Stimulated activated CD4-positive, alpha-beta T cell treated with anti-CD3 and anti-CD28 coated beads, Interleukin-12 subunit alpha, Interleukin-12 subunit beta, amount 100 ng/mL, for 48 hours (primary cell): ENCODE measurements around the gene OGFOD2.

ENCODE experiments used
- DNase-seq, 3 donors: peaks; one replicate each; pipeline ENCODE4 v3.0.0-alpha.2; 2020; ENCODE audit warnings: low read depth in 2 of 3, low spot score in 1 of 3

The OGFOD2 gene

DNA sequence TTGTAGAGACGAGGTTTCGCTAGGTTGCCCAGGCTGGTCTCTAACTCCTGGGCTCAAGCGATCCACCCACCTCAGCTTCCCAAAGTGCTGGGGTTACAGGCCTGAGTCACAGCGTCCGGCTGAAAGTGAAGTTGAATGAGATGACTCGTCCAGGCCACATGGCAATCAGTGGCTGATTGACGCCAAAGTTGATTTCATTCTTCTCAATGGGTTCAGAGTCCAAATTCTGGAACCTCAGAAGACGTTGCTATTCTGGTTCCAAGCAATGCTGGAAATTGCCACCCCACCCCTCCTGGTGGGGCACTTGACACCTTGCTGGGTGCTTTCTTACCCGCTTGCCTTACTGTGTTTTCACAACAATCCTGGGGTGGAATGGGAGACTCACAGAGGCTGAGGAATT is 23.6 kb upstream of the OGFOD2 start:
- no peak for DNase-seq

DNA sequence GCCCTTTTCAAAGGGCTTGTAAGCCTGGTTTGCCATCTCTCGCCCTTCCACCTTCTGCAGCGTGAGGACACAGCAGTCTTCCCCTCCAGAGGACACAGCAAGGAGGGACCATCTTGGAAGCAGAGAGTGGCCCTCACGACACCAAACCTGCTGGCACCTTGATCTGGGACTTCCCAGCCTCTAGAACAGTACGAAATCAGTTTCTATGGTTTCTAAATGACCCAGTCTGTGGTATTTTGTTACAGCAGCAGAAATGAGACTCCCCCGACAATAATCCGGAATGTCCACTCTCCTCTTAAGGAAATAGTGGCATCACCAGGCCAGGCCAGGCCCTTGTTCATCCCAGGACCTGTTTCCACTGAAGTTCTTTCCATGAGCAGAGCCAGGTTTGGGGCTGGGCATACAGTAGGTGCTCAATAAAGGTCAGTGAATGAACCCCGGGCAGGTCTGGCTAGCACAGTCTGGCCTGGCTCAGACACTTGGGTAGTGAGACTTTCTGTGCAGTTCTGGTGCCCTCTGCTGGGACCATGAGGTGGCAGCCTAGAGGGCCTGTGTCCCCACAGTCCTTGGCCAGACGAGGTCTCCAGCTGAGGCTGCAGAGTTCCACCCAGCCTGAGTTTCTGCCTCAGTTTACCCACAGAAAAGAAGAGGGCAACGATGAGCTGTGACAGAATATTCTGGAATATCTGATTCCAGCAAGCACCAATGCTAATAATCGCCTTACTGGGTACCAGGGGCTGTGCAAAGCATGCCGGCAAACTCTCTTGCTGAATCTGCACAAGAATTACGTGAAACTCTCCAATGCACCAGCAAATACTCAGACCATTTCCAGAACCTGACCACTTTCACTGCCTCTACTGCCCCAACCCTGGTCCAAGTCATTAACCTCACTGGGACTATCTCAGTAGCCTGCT is 22.8 kb upstream of the OGFOD2 start:
- DNase-seq, result peak; percentile 51 to 75 (median 64)

DNA sequence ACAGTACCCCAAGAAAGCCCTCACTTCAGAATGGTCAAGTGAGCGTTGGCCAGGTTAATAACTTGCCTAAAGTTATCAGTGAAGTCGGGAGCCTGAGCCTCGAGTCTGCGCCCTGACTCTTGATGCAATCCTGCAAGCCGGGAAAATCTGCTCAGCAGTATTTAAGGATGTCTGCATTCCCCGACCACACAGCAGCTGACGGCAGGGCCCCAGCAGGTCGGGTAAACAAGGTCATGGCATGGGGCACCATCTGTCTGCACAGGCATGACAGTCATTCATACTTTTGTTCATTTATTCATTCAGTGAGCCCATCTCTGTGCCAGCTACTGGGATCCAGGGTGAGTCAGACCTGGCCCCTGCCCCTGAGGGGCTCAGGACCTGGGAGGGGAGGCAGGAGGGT is 19.9 kb upstream of the OGFOD2 start:
- no peak for DNase-seq

DNA sequence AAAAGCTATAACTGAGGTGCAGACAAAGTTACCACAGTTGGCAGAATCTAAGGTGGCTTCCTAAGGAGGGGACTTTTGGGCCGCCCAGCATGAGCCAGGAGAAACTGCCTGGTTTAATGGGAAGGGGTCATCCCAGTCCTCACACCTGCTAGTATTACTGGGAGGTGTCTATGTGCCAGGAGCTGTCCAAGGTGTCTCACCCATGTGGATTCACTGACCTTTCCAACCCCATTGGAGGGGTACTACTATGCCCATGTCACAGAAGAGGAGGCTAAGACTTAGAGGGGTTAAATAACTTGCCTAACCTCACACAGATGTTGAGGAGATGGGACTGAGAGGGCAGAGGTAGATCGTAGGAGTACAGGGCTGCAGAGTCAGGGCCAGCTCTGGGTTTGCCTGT is 19.0 kb upstream of the OGFOD2 start:
- no peak for DNase-seq

DNA sequence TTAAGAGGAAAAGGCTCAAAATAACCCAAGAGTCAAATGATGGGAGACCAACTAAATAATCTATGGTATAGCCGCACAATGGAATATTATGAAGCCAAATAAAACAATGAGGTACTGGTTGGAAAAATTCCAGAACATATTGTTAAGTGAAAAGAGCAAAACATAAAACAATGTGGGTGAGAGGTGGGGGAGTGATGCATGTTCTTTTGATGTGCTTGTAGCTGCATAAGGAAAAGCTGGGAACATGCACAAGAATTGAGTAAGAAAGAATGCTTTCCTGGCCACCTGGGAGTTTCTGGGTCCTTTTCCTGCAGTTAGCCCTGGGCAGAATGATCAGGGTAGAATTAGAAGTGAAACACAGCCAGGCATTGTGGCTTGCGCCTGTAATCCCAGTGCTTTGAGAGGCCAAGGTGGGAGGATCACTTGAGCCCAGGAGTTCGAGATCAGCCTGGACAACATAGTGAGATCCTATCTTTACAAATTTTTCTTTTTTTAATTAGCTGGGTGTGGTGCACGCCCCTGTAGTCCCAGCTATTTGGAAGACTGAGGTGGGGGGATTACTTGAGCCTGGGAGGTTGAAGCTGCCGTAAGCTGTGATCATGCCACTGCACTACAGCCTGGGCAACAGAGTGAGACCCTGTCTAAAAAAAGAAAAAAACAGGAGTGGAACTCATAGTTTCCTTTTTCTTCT is 16.7 kb upstream of the OGFOD2 start:
- DNase-seq, result no peak

DNA sequence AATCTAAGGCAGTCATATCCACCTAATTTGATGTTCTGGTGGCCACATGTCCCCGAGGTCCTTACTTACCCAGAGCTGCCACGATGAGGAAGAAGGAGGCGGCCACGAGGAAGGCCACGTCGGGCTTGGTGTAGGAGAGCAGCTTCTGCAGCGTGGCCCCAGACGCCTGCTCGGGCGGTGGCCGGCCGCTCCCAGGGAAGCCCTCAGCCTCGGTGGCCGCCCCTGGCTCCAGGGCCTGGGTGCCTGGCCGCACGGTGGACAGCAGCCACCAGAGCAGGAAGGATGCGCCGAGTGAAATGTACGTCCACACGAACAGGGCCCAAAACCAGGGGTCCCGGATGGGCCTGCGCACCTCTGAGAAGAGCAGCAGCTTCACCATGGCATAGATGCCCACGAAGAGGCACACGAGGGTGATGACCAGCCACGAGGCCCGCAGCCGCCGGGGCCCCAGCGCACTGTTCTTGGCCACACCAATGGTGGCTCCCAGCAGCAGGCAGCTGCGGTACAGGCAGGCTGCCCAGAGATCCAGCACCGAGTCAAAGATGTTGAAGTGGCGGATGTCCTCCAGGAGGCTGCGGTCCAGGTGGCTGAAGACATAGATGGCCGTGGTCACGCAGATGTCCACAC is 15.4 kb upstream of the OGFOD2 start:
- DNase-seq, result no peak

DNA sequence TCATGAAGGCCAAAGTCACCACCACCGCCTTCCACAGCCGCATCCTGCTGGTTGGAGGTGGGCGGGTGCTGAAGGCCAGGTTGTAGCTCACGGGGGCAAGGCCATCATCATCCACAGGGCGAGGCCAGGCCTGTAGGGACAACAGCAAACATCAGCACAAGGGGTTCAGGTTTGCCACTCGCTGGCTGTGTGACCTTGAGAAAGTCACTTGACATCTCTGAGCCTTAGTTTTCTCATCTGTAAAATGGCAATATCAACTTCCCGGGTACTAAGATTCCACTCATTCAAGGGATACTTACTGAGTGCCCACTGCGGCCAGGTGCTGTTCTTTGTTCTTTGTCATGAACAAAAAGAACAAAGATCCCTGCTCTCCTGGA is 14.9 kb upstream of the OGFOD2 start:
- no peak for DNase-seq

DNA sequence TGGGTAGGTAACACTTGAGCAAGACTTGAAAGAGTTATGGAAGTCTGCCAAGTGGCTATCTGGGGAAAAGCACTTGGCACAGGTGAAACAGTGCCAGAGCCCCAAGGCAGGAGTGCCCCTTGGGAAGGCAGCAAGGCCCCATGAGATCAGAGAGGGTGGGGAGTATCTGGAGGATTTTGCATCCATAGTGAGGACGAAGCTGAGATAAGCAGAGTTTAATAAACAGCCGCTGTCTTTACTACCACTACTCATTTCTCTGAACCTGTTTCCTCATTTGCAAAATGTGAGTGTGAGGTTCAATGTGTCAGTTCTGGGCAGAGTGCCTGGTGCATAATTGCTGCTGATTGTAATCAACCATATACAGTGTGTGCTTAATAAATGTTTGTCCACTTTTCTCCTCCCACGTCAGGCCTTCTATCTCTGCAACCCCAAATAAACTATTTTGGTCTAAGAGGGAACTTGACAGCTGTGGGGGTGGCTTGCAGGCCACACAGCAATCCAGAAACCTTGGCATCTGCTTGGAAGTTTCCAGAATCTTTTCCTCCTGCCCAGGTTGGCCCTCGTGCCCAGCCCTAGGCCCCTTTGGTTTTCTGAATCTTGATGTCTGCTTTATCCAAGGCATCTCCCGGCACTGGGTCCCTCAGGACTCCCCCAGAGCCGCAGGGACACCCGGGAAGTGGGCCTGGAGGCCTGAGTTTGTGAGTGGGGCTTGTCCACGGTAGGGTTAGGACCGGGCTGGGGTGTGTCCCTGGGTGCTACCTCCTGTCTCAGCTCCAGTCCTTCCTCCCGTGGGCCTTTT is 13.3 kb upstream of the OGFOD2 start:
- no peak for DNase-seq

DNA sequence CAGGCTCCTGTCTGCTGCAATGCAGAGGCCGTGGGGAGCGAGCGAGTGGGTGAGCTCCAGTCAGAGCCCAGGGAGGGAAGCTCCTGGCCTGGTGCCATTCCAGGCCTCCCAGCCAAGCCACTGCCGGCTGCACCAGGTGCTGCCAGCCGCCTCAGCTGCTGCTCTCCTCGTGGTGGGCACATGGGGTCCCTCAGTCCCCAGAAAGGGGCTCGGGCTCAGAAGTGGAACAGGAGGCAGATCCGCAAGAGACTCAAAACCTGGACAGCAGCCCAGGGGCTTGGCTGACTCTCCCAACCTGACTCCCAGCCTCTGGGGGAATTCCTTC is 11.1 kb upstream of the OGFOD2 start:
- no peak for DNase-seq

DNA sequence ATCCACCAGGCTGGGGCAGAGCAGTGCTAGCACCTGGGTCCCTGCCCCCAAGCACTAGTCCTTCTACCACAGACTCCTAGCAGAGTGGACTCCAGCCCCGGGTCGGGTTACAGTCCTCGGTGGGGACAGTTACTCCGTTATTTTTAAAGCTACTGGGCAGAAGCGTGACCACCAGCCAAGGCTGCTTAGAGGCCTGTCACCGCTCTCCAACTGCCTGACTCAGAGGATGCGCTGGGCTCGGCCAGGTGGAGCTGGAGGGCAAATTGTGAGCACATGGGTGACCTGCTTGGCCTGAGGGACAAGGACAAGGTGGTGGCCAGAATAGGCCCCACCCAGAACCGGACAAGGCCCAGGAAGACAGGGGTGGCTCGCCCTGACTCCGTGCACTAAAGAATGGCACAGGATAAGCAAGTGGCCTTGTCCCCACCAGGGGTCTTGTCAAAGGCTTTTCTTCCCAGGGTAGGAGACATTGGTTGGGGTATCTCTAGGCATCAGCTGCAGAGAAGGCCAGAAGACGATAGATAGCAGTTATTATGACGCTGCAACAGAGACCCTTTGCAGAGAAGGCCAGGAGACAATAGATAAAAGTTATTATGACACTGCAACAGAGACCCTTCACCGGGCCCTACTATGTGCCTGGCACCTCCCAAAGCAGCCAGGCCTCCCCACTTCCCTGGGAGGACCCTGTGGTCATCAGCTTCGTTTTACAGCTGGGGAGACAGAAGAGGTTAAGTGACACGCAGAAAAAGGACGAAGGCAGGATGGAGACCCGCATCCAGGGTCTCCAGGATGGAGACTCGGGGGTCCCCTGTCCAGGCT is 10.4 kb upstream of the OGFOD2 start:
- DNase-seq, result no peak

DNA sequence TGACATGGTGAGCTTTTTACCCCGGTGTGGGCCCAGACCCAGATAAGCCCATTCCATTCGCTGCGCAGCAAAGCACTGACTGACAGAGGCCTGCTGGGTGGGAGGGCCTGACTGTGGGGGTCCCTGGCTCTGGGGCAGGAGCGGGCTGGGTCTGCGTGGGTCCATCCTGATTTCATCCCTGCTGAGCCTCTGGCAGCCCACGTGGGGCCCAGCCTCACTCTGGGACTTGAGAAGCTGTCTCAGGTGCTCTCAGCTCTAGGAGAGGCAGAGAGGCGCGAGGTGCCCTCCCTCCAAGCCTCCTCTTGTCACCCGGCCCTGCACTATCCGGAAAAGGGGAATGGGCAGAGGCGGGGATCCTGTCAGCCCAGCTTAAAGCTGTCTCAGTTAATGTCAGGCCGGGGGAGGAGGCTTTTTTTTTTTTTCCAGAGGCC is 9.7 kb upstream of the OGFOD2 start:
- no peak for DNase-seq

DNA sequence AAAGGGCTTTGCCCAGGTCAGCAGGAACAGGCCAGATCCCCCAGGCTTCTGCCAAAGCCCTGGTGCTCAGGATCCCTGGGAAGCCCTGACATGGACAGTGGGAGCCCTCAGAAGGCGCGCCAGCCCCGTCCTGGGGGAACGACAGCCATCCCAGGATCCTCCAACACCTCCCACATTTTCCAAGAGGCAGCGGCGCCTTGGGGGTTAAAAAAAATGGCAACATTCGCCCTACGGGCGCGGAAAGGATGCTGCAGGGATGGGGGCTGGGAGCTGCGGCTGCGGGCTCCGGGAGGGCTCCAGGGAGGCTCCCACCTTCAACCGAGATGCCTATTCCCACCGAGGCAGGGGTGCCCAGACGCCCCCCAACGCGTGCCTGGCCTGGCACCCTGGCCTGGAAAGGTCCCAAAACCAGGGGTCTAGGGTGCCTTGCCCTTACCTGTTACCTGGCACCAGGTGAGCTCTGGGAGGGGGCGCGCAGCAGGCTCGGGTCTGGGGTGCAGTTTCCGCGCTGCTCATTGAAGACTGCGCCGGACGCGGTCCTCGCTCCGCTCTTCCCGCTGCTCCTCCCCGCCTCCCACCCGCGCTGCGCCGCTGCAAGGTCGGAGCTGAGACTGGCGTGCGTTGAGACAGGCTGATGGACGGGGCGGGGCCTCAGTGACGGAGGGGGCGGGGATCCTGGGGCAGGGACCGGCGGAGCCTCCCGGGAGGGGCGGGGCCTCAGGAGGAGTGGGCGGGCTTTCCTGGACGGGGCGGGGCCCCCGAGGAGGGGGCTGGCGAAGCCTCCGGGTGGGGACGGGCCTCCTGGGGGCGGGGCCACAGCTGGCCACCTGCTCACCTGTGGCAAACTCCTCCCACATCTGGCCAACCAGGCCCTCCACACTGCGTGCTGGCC is 8.9 kb upstream of the OGFOD2 start, which contains the start of gene ABCB9:
ABCB9 (minus strand) TSS at position 613 of the 892 bp plus-strand sequence. CDS start 6,228 bp downstream, outside the sequence.
- peak; percentile 90 to 97 (median 94) for DNase-seq

DNA sequence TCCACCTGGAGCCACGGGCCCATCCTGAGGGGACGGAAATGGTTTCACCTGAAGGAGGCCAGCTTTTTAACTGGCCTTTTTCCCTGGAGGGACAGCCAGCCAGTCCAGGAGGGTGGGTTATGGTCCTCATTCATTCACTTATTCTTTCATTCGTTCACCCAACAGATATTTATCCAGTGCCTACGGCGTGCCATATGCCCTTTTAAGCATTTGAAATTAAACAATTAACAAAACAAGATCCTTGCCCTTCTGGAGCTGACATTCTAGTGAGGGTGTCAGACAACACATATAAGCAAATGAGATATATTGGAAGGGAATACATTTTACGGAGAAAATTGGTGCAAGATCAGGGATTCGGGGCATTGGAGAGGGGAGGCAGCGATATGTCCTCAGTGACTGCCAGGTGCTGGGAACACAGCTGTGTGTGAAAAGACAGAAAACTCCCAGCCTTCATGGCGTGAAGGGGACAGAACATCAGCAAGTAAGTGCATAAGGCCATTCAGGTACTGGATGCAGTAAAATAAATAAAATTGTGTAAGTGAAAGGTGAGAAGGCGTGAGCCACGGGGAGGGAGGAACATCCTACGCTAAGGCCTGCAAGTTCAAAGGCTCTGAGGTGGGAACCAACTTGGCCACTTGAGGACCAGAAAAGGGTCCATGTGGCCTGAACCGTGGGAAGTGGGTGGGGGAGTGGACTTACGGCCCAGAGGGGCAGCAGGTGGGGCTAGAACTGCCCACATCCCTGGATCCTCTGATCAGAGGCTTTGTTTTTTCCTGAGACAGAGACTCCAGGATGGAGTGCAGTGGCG is 8.1 kb upstream of the OGFOD2 start:
- no peak for DNase-seq

DNA sequence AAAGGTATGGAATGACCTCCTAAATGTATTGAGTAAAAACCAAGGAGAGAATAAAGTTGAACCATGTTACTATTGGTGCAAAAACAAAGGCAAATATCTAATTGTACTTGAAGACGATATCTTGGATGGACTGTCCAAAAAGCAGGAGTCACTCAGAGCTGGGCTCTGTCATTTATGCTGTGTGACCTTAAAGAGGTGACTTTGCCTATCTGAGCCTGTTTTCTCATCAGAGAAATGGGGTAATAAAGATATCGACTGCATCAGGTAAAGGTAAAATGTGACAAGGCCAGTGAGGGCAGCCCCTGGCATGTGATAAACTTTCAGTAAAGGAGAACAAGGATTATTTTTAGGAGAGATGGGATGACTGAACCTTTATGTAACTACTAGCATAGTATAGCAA is 6.9 kb upstream of the OGFOD2 start:
- DNase-seq, result no peak

DNA sequence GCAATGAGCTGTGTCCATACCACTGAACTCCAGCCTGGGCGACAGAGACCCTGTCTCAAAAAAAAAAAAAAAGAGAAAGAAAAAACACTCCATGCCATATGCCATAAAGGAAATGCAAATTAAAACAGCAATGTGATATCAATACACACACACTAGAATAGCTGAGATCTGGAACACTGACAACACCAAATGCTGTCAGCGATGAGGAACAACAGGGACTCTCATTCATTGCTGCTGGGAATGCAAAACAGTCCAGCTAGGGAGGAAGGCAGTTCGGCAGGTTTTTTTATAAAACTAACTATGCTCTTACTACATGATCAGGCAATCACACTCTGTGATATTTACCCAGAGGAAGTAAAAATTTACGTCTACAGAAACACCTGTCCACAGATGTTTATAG is 5.4 kb upstream of the OGFOD2 start:
- DNase-seq, result no peak

DNA sequence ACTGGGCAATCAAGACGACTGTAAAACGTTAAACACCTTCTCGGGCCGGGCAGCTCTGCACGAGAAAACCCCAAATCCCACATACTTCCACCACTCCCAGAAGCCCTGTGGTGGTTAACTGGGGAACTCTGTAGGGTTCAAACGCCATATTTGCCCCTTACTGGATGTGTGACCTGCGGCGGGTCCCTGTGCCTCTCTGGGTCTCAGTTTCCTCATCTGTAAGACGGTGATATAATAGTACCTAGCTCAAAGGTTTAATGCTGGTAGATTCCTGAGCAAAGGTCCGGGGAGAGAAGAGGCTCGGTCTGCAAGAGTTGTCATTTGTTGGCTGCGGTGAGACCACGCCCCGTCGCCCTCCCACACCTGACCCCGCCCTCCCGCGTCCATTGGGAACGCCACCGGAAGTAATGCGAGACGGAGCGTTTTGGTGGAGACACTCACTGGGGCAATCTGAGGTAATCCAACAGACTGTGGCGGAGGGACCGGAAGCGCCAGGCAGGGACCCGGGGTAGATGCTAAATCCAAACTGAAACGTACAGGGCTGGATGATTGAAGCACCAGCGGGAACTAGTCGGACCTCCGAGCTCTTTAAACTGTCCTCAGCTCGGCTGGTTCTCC is 661 bp upstream of the OGFOD2 start:
- peak; percentile 98 to 99 (median 99) for DNase-seq

DNA sequence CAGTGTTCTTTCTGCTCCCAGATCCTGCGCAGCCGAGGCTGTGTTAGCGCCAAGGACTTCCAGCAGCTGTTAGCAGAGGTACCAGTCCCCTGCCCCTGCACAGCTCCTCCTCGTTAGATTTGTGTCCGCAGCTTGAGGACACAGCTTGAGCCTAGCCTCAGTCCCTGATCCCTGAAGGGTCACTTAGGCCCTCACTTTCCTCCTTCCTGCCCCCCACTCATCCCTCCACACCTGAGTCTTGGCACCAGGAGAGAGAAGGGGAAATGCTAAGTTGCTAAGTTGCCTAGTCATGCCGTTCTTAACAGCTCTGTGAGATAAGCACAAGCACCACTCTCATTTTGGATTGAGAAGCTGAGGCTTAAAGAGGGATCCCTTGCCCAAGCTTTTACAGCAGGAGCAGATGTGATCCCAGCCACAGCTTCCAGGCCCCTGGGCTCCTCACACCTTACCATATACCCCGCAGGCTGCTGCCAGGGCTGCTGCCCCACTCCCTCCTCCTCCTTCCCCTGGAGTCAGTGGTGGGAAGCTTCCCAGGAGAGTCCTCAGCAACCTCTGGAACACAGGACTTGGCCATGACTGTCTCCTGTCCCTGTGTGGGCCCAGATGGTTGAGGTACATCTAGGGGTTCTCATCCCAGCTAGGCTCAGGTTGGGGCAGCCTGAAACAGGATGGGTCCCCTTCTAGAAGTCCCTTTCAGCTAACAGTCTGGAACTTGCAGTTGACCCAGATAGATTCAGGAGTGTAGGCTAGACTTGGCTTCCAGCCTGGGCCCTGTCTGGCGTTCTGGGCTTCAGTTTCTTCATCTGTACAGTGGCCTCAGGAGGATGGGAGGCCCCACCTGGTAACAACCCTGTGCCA is 975 bp downstream of the OGFOD2 start:
- DNase-seq, result no peak
